GM04504 (cell line): ENCODE measurements around the gene DEFB131A.
"Not testable (repeated sequence)": the region's sequence is repeated elsewhere in the genome, so short reads cannot be mapped to it uniquely, and the experiment has no call there.

Source experiments
- DNase-seq: peaks from one replicate; pipeline ENCODE4 v3.0.0-alpha.2; 2012; ENCODE audit warnings: low read depth

The DEFB131A gene, protein sequence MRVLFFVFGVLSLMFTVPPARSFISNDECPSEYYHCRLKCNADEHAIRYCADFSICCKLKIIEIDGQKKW

DNA sequence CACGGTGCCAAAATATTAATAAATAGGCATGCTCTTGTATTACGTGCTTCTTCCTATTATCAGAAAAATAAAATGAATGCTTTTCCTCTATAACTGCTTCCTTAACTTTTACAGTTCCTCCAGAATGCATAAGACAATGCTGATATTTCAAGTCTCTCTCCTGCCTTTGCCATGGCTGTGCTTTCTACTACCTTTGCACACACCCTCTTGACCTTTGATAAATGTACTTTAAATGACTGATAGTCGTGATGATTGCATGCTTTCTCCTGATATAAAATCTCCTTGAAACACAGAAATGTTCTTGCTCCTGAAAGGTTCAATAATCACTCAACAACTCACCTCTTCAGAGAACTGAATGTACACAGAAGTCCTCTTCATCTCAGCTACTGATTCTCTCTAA is at the start of gene DEFB131A:
DEFB131A (plus strand) TSS at position 301 of the 400 bp plus-strand sequence. CDS start 120 bp downstream, outside the sequence.
- not testable (repeated sequence) for DNase-seq

DNA sequence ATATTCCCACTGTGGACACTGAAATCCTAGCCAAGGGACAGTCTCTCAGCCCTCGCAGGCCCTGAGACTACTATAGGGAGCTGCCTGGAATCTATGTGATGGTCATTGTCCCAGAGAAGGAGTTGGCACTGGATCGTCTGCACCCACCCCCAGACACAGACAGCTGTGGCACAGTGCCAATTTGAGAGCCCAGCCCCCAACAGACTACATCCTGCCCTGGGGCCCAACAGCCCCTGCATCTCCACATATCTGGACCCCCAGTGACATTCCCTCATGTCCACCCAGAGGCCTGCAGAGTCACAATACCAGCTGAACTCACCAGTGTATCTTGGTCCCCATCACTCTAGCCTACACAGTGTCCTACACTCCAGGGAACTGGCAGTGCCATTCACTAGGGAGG is 38.4 kb upstream of the DEFB131A start:
- not testable (repeated sequence) for DNase-seq

DNA sequence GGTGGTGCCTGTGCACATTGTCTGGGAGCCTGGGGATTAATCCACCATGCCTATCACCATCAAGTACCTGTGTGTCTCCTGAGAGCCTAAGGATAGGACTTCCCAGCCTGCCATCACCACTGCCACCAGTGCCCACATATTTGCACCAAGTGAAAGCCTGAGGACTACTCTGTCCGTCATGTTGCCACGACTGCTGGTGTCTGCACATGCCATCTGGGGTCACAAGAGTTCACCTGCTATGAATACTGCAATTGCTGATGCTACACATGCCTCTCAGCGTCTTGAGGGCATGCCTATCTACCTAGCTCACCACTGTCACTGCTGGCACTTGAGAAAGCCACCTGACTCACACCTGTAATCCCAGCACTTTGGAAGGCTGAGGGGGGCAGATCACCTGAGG is 37.7 kb upstream of the DEFB131A start:
- DNase-seq: not testable (repeated sequence)

DNA sequence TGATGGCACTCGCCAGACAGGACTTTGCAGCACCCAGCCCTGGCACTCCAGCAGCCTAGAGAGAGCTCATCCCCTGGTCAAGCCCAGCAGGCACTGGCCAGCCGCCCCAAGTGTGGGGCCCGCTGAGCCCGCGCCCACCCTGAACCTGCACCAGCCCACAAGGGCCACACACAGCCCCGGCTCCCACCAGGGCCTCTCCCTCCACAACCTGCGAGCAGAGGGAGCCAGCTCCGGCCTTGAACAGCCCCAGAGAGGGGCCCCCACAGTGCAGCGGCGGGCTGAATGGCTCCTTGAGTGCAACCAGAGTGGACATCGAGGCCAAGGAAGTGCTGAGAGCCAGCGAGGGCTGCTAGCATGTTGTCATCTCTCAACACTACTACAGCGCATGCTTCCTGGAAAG is 34.4 kb upstream of the DEFB131A start:
- DNase-seq: no peak

DNA sequence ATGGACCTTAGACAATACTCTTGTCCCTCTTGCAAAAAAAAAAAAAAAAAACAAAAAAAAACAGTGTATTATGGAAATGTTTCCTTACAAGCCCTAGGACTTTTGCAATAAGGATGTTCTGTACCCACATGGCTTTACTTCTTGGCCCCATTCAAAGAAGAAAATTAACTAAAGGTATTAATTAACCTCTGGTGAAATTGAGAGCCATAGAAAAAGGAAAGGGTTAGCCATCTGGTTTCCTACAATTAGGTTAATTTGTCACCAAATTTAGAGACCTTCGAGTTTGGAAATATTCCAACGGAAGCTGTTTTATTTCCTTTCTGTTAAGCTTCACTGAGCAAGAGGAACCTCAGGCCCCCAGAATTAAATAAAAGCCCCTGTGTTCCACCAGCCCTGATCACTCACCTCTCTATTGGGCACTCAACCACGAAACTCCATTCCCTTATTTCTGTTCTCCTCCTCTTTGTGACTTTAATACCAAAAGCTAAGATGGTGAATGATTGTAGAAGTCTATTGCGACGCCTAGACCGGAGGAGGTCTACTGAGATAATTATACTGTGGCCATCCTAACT is 22.2 kb upstream of the DEFB131A start:
- DNase-seq: not testable (repeated sequence)

DNA sequence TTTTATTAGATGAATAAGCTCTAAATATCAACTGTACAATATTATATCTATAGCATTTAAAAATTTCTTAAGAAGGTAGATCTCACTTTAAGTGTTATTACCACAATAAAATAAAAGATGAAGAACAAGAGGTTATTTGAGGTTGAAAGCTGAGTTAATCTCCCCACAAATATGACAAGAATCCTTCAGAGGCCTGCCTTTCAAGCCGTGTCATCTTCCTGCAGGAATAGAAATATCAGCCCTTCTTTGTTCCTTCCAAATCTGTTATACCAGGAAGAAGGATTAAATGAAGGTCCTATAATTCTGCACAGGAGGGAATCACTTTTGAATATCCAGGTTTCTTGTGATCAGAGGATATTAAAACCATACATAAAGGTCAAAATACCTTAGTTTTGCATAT is 18.3 kb upstream of the DEFB131A start:
- DNase-seq: not testable (repeated sequence)

DNA sequence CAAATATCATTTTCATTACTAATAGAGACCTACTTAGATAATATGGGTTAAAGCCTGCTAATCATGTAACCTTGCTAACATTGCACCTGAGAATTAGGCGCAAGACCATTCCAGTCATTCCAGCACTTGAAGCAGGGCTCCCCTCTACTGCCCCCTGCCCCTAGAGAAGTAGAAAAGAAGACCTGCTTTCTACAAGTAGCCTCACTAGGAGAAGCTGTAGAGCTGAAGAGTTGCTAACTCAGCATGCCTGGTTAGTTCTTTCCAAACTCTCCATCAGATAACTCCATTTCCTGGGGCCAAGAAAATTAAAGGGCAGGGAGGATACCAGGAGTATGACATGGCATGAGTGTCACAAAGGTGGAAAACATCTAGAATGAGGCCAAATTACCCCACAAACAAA is 14.2 kb upstream of the DEFB131A start:
- not testable (repeated sequence) for DNase-seq

DNA sequence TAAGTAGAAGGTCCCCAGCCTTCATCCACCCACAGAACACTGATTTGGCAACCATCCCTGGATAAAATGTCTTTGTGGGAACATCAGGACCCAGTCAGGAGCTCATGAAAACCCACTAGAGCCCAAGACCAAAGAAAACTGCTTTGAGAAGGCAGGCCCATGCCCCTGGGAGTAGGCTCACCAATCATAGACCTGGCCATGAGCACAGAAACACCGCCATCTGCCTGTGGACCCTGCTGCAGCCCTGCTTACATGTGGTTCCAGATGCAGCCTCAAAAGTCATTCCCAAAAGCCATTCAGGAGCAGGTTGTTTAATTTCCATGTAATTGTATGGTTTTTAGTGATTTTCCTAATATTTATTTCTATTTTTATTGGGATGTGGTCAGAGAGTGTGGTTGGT is 10.9 kb upstream of the DEFB131A start:
- not testable (repeated sequence) for DNase-seq

DNA sequence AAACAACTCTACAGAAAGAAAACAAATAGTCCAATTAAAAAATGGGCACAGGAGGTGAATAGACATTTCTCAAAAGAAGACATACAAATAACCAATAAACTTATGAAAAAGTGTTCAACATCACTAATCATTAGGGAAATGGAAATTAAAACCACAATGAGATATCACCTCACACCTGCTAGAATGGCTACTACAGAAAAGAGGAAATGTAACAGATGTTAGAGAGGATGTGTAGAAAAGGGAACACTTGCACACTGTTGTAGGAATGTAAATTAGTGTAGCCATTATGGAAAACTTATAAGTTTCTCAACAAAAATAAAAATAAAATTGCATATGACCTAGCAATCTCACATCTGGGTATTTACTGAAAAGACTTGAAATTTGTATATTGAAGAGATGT is 7.5 kb upstream of the DEFB131A start:
- DNase-seq: not testable (repeated sequence)

DNA sequence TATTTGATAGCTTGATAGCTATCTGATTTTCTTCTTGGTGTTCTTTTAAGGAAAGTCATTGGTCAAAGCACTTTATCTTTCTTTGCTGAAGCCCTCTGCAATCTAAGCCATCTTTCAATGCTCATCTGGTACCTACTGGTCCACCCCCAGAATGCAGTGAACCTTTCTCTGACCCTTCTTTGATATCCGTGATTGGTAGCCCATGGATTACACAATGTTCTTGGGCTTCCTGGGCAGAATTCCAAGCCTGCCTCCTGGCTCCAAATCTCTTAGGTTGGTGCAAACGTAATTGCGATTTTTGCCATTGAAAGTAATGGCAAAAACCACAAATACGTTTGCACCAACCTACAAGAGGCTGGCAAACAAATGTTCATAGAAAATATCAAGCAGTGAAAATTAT is 1.9 kb upstream of the DEFB131A start:
- DNase-seq: not testable (repeated sequence)

DNA sequence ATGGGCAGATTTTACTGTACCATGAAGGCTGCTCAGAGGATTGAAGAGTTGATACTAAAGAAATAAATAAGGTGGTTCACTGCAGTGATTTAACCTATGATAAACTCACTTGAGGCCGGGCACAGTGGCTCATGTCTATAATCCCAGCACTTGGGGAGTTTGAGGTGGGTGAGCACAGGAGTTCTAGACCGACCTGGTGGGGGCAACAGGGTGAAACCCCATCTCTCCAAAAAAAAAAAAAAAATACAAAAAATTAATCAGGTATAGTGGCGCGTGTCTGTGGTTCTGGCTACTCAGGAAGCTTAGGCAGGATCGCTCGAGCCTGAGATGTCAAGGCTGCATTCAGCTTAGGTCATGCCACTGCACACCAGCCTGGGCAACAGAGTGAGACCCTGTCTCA is 467 bp downstream of the DEFB131A start:
- DNase-seq: not testable (repeated sequence)

DNA sequence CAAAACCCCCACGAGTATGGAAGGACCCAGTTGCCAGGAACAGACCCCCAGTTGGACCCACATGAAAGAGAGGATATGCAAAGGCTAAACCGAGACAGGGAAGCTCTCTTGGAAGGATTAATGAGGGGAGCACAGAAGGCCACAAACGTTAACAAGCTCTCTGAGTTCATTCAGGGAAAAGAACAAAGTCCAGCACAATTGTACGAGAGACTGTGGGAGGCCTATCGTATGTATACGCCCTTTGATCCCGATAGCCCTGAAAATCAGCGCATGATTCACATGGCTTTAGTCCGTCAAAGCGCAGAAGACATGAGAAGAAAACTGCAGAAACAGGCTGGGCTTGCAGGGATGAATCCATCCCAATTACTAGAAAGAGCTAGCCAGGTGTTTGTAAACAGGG is 8.0 kb downstream of the DEFB131A start:
- DNase-seq: not testable (repeated sequence)

DNA sequence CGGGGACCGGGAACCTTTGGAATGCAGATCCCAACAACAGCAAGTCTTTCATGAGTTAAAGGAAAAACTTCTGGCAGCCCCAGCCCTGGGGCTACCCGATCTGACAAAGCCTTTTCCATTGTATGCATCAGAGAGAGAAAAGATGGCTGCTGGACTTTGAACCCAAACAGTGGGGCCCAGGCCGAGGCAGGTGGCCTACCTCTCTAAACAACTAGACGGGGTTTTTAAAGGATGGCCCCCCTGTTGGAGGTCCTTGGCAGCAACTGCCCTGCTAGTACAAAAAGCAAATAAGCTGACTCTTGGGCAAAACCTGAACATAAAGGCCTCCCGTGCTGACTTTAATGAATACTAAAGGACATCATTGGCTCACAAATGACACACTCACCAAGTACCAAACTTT is 10.1 kb downstream of the DEFB131A start:
- not testable (repeated sequence) for DNase-seq

DNA sequence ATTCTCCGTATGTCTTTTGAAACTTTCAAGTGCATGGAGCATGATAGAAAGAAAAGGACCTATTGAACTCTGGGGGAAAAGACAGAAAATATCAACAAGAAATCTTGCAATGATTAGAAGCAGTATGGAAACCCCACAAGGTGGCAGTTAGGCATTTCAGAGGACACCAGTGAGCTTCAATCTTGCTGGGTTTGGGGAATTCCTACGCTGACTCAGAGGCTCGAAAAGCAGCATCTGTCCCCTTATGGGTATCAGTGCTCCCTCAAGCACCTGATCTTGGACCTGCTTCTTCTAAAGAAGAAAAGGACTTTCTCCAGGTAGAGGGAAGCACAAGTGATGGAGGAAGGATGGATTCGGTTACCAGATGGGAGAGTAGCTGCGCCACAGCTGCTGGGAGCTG is 10.8 kb downstream of the DEFB131A start:
- not testable (repeated sequence) for DNase-seq

DNA sequence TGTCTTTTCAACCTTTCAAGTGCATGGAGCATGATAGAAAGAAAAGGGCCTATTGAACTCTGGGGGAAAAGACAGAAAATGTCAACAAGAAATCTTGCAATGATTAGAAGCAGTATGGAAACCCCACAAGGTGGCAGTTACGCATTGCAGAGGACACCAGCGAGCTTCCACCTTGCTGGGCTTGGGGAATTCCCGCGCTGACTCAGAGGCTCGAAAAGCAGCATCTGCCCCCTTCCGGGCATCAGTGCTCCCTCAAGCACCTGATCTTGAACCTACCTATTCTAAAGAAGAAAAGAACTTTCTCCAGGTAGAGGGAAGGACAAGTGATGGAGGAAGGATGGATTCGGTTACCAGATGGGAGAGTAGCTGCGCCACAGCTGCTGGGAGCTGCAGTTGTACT is 35.3 kb downstream of the DEFB131A start:
- DNase-seq: not testable (repeated sequence)

DNA sequence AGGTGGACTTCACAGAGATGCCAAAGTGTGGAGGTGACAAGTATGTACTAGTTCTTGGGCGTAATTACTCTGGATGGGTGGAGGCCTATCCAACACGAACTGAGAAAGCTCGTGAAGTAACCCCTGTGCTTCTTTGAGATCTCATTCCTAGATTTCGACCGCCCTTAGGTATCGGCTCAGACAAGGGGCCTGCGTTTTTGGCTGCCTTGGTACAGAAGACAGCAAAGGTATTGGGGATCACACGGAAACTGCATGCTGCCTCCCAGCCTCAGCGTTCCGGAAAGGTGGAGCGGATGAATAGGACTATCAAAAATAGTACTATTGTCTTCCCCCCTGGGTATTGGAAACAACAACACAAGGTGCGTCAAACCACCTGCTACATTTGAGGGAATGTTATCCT is 35.9 kb downstream of the DEFB131A start:
- DNase-seq: not testable (repeated sequence)

DNA sequence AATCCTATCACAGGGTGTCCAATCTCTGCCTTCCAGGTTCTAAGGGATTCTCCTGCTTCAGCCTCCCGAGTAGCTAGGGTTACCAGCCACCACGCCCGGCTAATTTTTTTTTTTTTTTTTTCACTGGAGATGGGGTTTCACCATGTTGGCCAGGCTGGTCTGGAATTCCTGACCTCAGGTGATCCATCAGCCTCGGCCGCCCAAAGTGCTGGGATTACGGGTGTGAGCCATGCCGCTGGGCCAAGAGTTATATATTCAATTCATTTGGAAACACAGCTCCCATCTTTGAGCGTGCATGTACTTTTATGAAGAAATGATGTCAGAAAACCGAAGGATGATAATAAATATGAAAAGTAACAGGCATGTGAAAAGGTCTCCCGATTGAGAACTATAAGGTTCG is 38.7 kb downstream of the DEFB131A start:
- not testable (repeated sequence) for DNase-seq

DNA sequence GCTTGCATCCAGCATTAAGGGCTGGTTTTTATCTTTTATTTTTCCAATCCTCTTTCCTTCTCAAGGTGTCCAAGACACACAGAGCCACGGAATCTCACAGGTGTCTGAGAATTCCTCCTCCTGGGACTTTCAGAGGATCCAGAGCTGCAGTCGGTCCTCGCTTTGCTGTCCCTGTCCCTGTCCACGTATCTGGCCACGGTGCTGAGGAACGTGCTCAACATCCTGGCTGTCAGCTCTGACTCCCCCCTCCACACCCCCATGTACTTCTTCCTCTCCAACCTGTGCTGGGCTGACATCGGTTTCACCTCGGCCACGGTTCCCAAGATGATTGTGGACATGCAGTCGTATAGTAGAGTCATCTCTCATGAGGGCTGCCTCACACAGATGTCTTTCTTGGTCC is 39.5 kb downstream of the DEFB131A start:
- not testable (repeated sequence) for DNase-seq

DNA sequence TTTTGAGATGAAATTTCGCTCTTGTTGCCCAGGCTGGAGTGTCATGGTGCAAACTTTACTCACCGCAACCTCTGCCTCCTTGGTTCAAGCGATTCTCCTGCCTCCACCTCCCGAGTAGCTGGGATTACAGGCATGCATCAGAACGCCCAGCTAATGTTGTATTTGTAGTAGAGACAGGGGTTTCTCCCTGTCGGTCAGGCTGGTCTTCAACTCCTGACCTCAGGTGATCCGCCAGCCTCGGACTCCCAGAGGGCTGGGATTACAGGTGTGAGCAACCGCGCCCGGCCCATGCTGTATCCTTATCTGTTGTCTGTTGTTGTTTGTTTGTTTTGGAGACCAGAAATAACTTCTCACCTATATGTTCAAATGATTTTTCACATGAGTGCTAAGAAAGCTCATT is 42.7 kb downstream of the DEFB131A start:
- not testable (repeated sequence) for DNase-seq

DNA sequence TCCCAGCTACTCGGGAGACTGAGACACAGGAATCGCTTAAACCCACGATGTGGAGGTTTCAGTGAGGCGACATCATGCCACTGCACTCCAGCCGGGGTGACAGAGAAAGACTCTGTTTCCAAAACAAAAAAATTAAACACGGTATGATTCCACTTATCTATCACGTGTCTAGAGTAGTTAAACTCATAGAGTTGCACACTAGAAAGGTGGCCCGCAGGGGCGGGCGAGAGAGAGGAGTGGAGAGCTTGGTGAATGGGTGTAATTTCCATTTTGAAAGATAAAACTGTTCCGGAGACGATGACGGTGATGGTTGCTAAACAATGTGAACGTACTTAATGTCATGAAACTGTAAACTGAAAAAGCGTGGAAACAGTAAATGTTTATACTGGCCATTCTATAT is 44.6 kb downstream of the DEFB131A start:
- DNase-seq: not testable (repeated sequence)

DNA sequence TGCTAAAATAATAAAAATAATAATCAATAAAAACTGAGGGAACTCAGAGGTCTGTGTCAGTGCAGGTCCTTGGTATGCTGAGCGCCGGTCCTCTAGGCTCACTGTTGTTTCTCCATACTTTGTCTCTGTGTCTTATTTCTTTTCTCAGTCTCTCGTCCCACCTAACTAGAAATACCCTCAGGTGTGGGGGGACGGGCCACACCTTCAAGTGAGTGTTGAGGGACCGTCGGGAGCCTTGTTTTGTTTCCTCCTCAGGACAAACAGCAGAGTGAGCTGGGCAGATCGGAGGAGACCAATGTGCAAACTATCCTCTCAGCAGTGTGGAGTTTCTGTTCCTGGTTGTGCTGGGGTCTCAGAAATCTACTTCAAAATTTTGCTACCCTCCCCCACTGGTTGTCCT is 46.3 kb downstream of the DEFB131A start:
- not testable (repeated sequence) for DNase-seq

DNA sequence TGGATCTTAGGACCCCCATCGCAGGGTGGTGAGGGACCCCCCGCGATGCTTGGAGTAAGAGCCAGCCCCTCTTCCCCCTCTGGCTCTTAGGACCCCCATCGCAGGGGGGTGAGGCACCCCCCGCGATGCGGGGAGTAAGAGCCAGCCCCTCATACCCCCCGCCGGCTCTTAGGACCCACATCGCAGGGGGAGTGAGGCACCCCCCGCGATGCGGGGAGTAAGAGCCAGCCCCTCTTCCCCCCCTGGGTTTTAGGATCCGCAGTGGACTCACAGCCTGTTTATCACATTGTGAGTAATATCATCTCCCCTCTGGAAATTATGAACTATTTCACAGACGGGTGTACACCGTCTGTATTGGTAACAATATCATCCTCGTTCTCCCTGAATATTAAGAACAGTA is 46.8 kb downstream of the DEFB131A start:
- not testable (repeated sequence) for DNase-seq

DNA sequence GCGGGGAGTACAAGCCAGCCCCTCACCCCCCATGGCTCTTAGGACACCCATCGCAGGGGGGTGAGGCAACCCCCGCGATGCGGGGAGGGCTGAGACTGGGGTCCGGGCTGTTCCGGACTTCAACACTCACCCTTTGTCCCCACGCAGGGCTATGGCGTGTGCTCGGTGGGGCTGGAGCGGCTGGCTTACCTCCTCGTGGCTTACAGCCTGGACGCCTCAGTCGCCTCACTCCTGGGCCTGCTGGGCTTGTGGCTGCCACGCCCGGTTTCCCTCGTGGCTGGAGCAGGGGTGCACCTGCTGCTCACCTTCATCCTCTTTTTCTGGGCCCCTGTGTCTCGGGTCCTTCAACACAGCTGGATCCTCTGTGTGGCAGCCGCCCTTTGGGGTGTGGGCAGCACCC is 49.4 kb downstream of the DEFB131A start:
- not testable (repeated sequence) for DNase-seq
